ENCODE data around the gene BDH1. TPM values are rescaled to one million over a fixed set of nuclear protein-coding genes. Genes with fewer than 3 reads are reported as not detected.

The BDH1 gene
- total RNA-seq, 1 donor, result 0.99 TPM

- no peak for TF ChIP-seq CTCF (IDR thresholded peaks at IDR 0.05; ENCODE audit: insufficient read depth, low read length)
- DNase-seq (ENCODE audit: low read depth), result no peak
- H3K4me3 ChIP-seq (ENCODE audit: low read depth, low read length), result no peak overlapping the region
These were observed 31.6 kb downstream of the BDH1 start for GRCh38 chr3:197524128-197524527.

GRCh38 chr3:197523526-197523925 is 32.2 kb downstream of the BDH1 start:
- no peak for DNase-seq (ENCODE audit: low read depth)
- no peak overlapping the region for H3K4me3 ChIP-seq (ENCODE audit: low read depth, low read length)
- no peak for TF ChIP-seq CTCF (IDR thresholded peaks at IDR 0.05; ENCODE audit: insufficient read depth, low read length)

GRCh38 chr3:197522881-197523441 is 32.8 kb downstream of the BDH1 start:
- peak; percentile 78 for DNase-seq (ENCODE audit: low read depth)

GRCh38 chr3:197522183-197522715 is 33.5 kb downstream of the BDH1 start:
- no peak for TF ChIP-seq CTCF (IDR thresholded peaks at IDR 0.05; ENCODE audit: insufficient read depth, low read length)
- no peak for DNase-seq (ENCODE audit: low read depth)

More at GRCh38 chr3:197522881-197523441, 32.8 kb downstream of the BDH1 start:
- H3K4me3 ChIP-seq (ENCODE audit: low read depth, low read length), result no peak overlapping the region
- no peak for TF ChIP-seq CTCF (IDR thresholded peaks at IDR 0.05; ENCODE audit: insufficient read depth, low read length)

GRCh38 chr3:197521277-197522182 is 34.2 kb downstream of the BDH1 start:
- no peak for TF ChIP-seq CTCF (IDR thresholded peaks at IDR 0.05; ENCODE audit: insufficient read depth, low read length)
- no peak overlapping the region for H3K4me3 ChIP-seq (ENCODE audit: low read depth, low read length)

More at GRCh38 chr3:197522183-197522715, 33.5 kb downstream of the BDH1 start:
- H3K4me3 ChIP-seq (ENCODE audit: low read depth, low read length), result no peak overlapping the region

GRCh38 chr3:197520311-197521276 is 35.2 kb downstream of the BDH1 start:
- no peak for TF ChIP-seq CTCF (IDR thresholded peaks at IDR 0.05; ENCODE audit: insufficient read depth, low read length)
- no peak for DNase-seq (ENCODE audit: low read depth)
- H3K4me3 ChIP-seq (ENCODE audit: low read depth, low read length), result no peak overlapping the region

More at GRCh38 chr3:197521277-197522182, 34.2 kb downstream of the BDH1 start:
- DNase-seq (ENCODE audit: low read depth), result no peak
